Measurements from ENCODE around the gene CRB3. TPM values are rescaled to one million over a fixed set of nuclear protein-coding genes. Genes with fewer than 3 reads are reported as not detected.

Gene CRB3
- total RNA-seq, 1 donor from 2014 or later = not detected

GRCh38 chr19:6490134-6490533, 26.1 kb downstream of the CRB3 start:
- no peak for TF ChIP-seq CTCF (conservative IDR thresholded peaks at IDR 0.05)
- peaks cover 3% of the 10 kb centered on the region for H3K27me3 Mint-ChIP-seq (ENCODE audit: low read depth)
- peaks cover 5% of the 10 kb centered on the region for H3K36me3 Mint-ChIP-seq (ENCODE audit: low read depth)
- H3K4me1 Mint-ChIP-seq = peaks cover 9% of the 10 kb centered on the region
- no peak for DNase-seq (ENCODE audit: low read depth, low spot score)
- H3K4me3 Mint-ChIP-seq = no peak overlapping the region
- no peak overlapping the region for H3K27ac Mint-ChIP-seq (ENCODE audit: unreplicated experiment)
- peaks cover 4% of the 10 kb centered on the region for H3K9me3 Mint-ChIP-seq

DNA sequence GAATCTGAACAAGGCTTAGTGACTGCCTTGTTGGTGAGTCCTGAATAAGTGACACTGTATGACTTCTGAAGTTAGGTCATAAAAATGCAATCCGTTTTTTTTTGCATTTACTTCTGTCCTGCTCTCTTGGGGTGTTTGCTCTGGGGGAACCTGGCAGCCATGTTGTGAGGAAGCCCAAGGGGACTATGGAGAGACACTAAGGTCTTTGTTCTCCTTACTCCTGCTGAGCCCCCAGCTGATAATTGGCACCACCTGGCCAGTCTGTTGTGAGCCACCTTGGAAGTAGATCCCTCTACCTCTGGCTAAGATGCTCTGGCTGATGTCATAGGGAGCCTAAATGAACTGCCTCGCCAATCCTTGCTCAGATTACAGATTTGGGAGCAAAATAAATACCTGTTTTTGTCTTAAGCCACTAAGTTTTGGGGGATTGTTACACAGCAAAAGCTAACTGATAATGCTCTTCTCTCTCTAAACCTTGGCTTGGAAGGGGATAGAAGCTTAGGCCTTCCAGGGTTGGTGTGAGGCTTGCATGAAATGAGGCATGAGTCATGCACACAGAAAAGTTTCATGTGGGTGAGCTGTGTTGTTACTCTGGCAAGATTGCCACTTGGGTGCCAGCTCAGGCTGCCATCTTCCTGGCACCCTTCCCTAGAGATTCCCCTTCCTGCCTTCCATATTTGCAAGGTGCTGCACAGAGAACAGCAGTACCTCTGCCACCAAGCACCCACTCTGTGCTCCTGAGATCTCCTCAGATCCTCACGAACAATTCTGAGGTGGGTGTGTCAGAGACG, 27.9 kb downstream of the CRB3 start:
- no peak for DNase-seq (ENCODE audit: low read depth, low spot score)
- H3K36me3 Mint-ChIP-seq (ENCODE audit: low read depth) = peaks cover 5% of the 10 kb centered on the region
- H3K27me3 Mint-ChIP-seq (ENCODE audit: low read depth) = peaks cover 3% of the 10 kb centered on the region
- H3K4me1 Mint-ChIP-seq = peaks cover 9% of the 10 kb centered on the region
- peaks cover 4% of the 10 kb centered on the region for H3K9me3 Mint-ChIP-seq
- no peak overlapping the region for H3K27ac Mint-ChIP-seq (ENCODE audit: unreplicated experiment)
- no peak for TF ChIP-seq CTCF (conservative IDR thresholded peaks at IDR 0.05)
- no peak overlapping the region for H3K4me3 Mint-ChIP-seq

DNA sequence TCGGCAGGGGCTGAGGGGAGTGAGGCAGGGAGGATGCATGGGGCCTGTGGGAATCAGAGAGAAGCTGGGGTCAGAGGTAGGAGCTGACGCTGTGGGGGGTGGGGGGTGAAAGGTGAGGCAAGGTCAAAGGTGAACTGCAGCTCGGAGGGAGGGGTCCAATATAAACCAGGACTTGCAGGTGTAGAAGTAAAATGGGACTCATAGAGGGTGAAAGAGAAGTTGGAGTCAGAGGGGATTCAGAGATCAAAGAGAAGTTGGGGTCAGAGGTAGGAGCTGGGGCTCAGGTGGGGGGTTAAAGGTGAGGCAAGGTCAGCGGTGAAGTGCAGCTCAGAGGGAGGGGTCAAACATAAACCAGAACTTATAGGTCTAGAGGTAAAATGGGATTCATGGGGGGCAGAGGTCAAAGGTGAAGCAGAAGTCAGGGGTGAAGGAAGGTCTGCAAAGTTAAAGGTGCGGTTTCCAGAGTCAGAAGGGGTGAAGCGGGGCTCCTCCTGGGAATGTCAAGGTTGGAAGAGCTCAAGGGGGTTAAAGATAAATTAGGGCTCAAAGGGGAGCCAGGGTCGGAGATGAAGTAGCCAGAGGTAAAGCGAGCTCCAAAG, 30.5 kb downstream of the CRB3 start:
- H3K36me3 Mint-ChIP-seq (ENCODE audit: low read depth) = peaks cover 5% of the 10 kb centered on the region
- peaks cover 5% of the 10 kb centered on the region for H3K4me1 Mint-ChIP-seq
- peaks cover 9% of the 10 kb centered on the region for H3K27me3 Mint-ChIP-seq (ENCODE audit: low read depth)
- no peak for TF ChIP-seq CTCF (conservative IDR thresholded peaks at IDR 0.05)
- DNase-seq (ENCODE audit: low read depth, low spot score) = no peak
- H3K9me3 Mint-ChIP-seq = peaks cover 4% of the 10 kb centered on the region
- no peak overlapping the region for H3K4me3 Mint-ChIP-seq
- no peak overlapping the region for H3K27ac Mint-ChIP-seq (ENCODE audit: unreplicated experiment)

DNA sequence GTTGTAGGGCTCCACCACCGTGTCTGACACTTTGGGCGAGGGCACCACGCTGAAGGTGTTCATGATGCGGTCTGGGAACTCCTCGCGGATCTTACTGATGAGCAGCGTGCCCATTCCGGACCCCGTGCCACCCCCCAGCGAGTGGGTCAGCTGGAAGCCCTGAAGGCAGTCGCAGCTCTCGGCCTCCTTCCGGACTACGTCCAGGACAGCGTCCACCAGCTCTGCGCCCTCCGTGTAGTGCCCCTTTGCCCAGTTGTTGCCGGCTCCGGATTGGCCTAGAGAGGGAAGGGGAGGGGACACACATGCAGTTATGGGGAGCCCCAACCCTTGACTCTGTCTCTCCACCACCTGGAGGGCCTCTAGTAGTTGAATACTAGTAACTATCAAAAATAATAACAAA, 31.9 kb downstream of the CRB3 start:
- no peak overlapping the region for H3K4me3 Mint-ChIP-seq
- no peak overlapping the region for H3K27ac Mint-ChIP-seq (ENCODE audit: unreplicated experiment)
- H3K9me3 Mint-ChIP-seq = peaks cover 4% of the 10 kb centered on the region
- no peak for TF ChIP-seq CTCF (conservative IDR thresholded peaks at IDR 0.05)
- H3K4me1 Mint-ChIP-seq = no peaks in the 10 kb centered on the region
- H3K36me3 Mint-ChIP-seq (ENCODE audit: low read depth) = peaks cover 5% of the 10 kb centered on the region
- DNase-seq (ENCODE audit: low read depth, low spot score) = no peak
- H3K27me3 Mint-ChIP-seq (ENCODE audit: low read depth) = peaks cover 17% of the 10 kb centered on the region

DNA sequence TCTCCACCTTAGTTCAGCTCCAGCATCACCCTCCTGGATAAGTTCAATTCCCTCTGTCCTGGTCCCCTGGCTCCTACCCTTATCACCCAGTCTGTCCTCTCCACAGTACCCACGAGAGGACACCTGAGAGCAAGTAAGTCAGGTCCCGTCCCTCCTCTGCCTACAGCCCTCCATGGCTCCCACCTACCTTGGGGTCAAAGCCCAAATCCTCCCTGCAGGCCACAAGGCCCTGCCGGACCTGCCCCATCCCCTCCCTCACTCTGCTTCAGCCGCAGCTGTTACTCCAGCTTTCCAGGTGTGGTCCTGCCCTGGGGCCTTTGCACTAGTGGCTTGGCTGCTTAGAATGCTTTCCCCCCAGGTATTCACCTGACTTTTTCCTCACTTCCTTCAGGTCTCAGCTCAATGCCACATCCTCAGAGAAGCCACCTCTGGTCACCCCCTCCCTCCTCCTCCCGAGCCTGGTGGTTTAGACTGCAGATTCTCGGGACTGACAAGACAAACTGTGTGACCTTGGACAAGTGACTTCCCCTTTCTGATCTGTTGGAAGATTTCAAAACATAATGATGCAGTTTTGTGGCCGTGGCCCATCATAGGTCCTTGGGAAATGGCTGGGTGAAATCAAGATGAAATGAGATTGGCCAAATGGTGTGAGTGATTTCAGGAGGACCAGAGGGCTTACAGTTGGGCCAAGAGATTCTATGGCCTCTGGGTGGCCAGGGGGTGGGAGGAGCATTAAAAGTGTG, 34.4 kb downstream of the CRB3 start:
- DNase-seq (ENCODE audit: low read depth, low spot score) = no peak
- peaks cover 31% of the 10 kb centered on the region for H3K27me3 Mint-ChIP-seq (ENCODE audit: low read depth)
- peak overlapping the region; percentile 10 for H3K4me3 Mint-ChIP-seq
- H3K9me3 Mint-ChIP-seq = no peaks in the 10 kb centered on the region
- H3K27ac Mint-ChIP-seq (ENCODE audit: unreplicated experiment) = peak overlapping the region; percentile 91
- no peak for TF ChIP-seq CTCF (conservative IDR thresholded peaks at IDR 0.05)
- H3K36me3 Mint-ChIP-seq (ENCODE audit: low read depth) = no peaks in the 10 kb centered on the region
- peaks cover 5% of the 10 kb centered on the region for H3K4me1 Mint-ChIP-seq

Data from neural crest cell (in vitro differentiated cells).